Stomach (tissue), 9 donors: ENCODE results near the gene RETREG1. TPM values are rescaled to one million over a fixed set of nuclear protein-coding genes. Genes with fewer than 3 reads are reported as not detected.

Experiments
- DNase-seq, 2 donors: peaks; one replicate each; pipeline versions ENCODE4 v3.0.0 to v3.0.0-alpha.2; 2013 to 2019
- H3K27ac ChIP-seq, 5 donors: fragments of 200-600 bp in 4 of 5; sonication (generic) in 4 of 5; one replicate each; pipeline ENCODE4 v1.5.1; 2013 to 2019; ENCODE audit warnings: mild to moderate bottlenecking in 1 of 5, moderate library complexity in 1 of 5
- H3K27me3 ChIP-seq, 3 donors: fragments of 200-600 bp; sonication (generic); one replicate each; pipeline ENCODE4 v1.5.1; 2017 to 2019; ENCODE audit warnings: mixed run types in 1 of 3
- H3K36me3 ChIP-seq, 4 donors: fragments of 200-600 bp; sonication (generic); 1 replicate in 3 of 4; 2 replicates in 1 of 4; pipeline ENCODE4 v1.5.1; 2016 to 2019
- H3K4me1 ChIP-seq, 4 donors: fragments of 200-600 bp; sonication (generic); one replicate each; pipeline ENCODE4 v1.5.1; 2016 to 2019
- H3K4me3 ChIP-seq, 4 donors: fragments of 200-600 bp; sonication (generic) in 3 of 4; one replicate each; pipeline ENCODE4 v1.5.1; 2016 to 2019; ENCODE audit warnings: mild to moderate bottlenecking in 1 of 4
- H3K9me3 ChIP-seq, 4 donors: fragments of 200-600 bp; sonication (generic); one replicate each; pipeline ENCODE4 v1.5.1; 2016 to 2019
- CTCF ChIP-seq, 7 experiments: fragments of 450-650 bp in 4 of 7; fragments of 200-600 bp in 3 of 7; sonication (generic) in 3 of 7; IDR thresholded peaks; one replicate each; pipeline ENCODE4 v1.5.1; 2016 to 2019; ENCODE audit warnings: antibody characterized with exemption in 7 of 7, control low read depth in 2 of 7, mild to moderate bottlenecking in 1 of 7
- EP300 ChIP-seq: sonication (generic); formaldehyde crosslinking; IDR thresholded peaks from one replicate; pipeline ENCODE4 v1.6.1; 2017; ENCODE audit warnings: antibody characterized with exemption
- POLR2A ChIP-seq, 4 donors: fragments of 450-650 bp; IDR thresholded peaks; one replicate each; pipeline ENCODE4 v1.6.1; 2016; ENCODE audit warnings: antibody characterized with exemption in 4 of 4, control low read depth in 2 of 4, mild to moderate bottlenecking in 1 of 4, moderate library complexity in 1 of 4
- POLR2AphosphoS5 ChIP-seq, 3 donors: sonication (generic); formaldehyde crosslinking; IDR thresholded peaks; one replicate each; pipeline ENCODE4 v1.6.1; 2016; ENCODE audit warnings: antibody characterized with exemption in 3 of 3
- WGBS, 5 donors: extraction: QIAGEN DNeasy Blood & Tissue Kit in 3 of 5; methylation state at CpG; one replicate each; pipeline versions ENCODE4 v1.1.5 to v1.1.7; 2013 to 2018; 5-methylcytosine and 5-hydroxymethylcytosine counted together
- intact Hi-C: fragments of 100-400 bp; cut with DNase I; formaldehyde crosslinking; loops from one replicate; pipeline ENCODE4 v1.15.1; 2023; ENCODE audit warnings: low total_unique reads
- polyA plus RNA-seq, 3 donors: library from polyadenylated mRNA; stranded (reverse); fragments of 200-250 nt; gene quantifications; one replicate each; pipeline ENCODE4 v1.2.3, GENCODE V29; 2013
- total RNA-seq, 5 donors: library from RNA; depleted of rRNA; stranded (reverse); fragments of >200 nt; gene quantifications; one replicate each; pipeline versions ENCODE4 v1.1.0 to v1.2.3, GENCODE V29; 2014 to 2016
- donor health status: healthy with polysubstance abuse.
- donor health status: Bipolar disorder and iron deficiency.
- donor health status: healthy.

The RETREG1 gene
- total and polyA plus RNA-seq, 8 donors: 7.1 to 71.2 (median 23.9) TPM

DNA sequence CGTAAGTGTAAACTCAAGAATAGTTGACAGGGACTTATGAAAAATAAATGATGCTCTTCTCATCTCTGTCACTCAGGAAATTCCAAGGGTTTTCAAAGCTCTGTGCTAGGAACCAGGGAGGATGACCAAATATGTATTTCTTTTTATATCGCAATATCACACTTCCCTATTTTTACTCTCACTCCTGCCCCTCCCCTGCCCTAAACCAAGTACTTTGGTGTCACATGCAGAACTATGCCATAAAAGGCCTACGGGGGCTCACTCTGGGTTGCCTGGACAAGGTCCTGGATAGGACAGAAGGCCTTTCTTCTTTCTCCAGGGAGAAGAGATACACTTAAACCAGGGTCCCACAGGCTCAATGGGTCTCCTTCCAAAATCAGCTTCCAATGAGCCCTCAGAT lies 8.3 kb upstream of the RETREG1 start:
- Histone ChIP-seq H3K4me3 (no peak overlapping the region), H3K27me3 (no peaks in the 10 kb centered on the region), H3K36me3 (no peaks in the 10 kb centered on the region), H3K9me3 (no peaks in the 10 kb centered on the region), H3K27ac (no peak overlapping the region), H3K4me1 (peaks cover 0 to 9% (median 0%) of the 10 kb centered on the region in 4 donors)
- TF ChIP-seq EP300: no peak
- TF ChIP-seq CTCF (IDR thresholded peaks at IDR 0.05): no peak
- TF ChIP-seq POLR2AphosphoS5 (IDR thresholded peaks at IDR 0.05): no peak
- no peak for TF ChIP-seq POLR2A (IDR thresholded peaks at IDR 0.05)
- intact Hi-C loops: no loop called here
- 49 to 67% (median 60%) methylated on average over 3 of the region's 3 CpGs for WGBS, 5 donors
- DNase-seq: no peak

DNA sequence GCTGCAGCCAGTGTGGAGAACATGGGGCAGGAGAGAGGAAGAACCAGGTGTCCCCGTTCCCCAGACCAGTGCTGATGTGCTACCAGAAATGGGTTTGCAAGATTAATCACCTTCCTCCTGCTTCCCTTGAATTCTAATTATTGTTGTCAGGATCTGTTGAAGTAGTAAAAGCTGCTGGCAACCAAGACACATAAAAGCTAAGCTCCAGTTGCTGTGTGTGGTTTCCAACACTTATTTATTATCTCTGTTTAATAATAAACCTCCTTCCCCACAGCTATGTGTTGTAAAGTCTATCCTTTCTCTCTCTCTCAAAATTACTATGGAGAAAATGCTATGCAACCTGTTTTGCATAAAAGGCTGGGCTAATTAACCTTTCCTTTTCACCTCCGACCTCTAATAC lies 2.3 kb upstream of the RETREG1 start:
- no peak for TF ChIP-seq POLR2AphosphoS5 (IDR thresholded peaks at IDR 0.05)
- no peak for TF ChIP-seq CTCF (IDR thresholded peaks at IDR 0.05)
- TF ChIP-seq POLR2A (IDR thresholded peaks at IDR 0.05): no peak
- no peak for TF ChIP-seq EP300
- Histone ChIP-seq H3K9me3 (no peaks in the 10 kb centered on the region), H3K4me1 (peaks cover 10 to 18% (median 16%) of the 10 kb centered on the region in 4 donors), H3K36me3 (no peaks in the 10 kb centered on the region), H3K27ac (no peak overlapping the region), H3K4me3 (no peak overlapping the region), H3K27me3 (no peaks in the 10 kb centered on the region)
- intact Hi-C loops: no loop called here
- 72 to 86% (median 74%) methylated on average over 2 of the region's 2 CpGs for WGBS, 5 donors
- no peak for DNase-seq

DNA sequence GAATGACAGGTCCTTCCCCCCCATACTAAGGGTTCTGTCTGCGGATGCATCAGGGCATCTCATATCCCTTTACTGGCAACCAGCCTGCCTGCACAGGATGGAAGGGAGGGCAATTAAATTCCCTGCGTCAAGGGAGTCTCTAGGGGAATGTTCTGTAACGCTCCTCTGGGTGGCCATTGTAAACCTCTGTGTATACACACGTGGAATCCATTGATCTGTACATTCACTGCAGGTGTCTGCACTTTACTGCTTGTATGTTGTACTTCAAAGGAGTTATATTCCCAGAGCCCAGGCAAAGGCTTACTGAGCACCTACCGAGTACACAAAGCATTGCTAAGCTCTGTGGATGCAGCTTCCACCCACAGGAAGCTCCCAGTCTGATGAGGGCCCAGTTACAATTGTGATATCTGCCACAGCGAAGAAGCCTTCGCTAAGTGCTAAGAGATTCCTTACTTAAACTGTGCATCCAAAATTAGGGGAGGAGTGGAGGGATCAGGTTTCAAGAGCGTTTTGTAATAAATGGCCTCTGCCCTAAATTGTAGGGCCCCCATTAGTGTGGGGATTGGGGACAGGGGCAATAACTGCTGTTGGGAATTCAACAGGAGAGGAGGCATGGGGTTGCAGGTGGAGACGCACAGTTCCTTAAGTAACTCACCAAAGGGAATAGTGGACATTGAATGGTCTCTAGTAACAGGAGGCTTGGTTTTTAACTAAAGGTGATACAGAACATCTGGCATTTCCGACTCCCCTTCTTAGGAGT lies 1.5 kb upstream of the RETREG1 start:
- intact Hi-C loops: no loop called here
- no peaks in the 10 kb centered on the region for H3K36me3 ChIP-seq
- no peak overlapping the region for H3K4me3 ChIP-seq
- TF ChIP-seq POLR2A (IDR thresholded peaks at IDR 0.05) (no peak), POLR2AphosphoS5 (IDR thresholded peaks at IDR 0.05) (no peak), EP300 (no peak), CTCF (IDR thresholded peaks at IDR 0.05) (no peak)
- 79 to 87% (median 82%) methylated on average over 10 of the region's 10 CpGs for WGBS, 5 donors
- H3K9me3 ChIP-seq: no peaks in the 10 kb centered on the region
- H3K27me3 ChIP-seq: no peaks in the 10 kb centered on the region
- peak overlapping the region in 3 of 5 donors; percentile 45 to 80 (median 72) for H3K27ac ChIP-seq
- peak in 1 of 2 donors; percentile 13 for DNase-seq
- H3K4me1 ChIP-seq: peaks cover 10 to 18% (median 16%) of the 10 kb centered on the region in 4 donors

GRCh38 chr5:16617274-16617968 lies 624 bp upstream of the RETREG1 start:
- Histone ChIP-seq H3K9me3 (no peaks in the 10 kb centered on the region), H3K27me3 (no peaks in the 10 kb centered on the region), H3K36me3 (no peaks in the 10 kb centered on the region), H3K4me3 (peak overlapping the region; percentile 77 to 87 (median 82)), H3K4me1 (peaks cover 10 to 18% (median 16%) of the 10 kb centered on the region in 4 donors), H3K27ac (peak overlapping the region; percentile 12 to 80 (median 69))
- WGBS, 5 donors: 27 to 49% (median 36%) methylated on average over 17 to 27 of the region's 27 CpGs
- DNase-seq: peak in 1 of 2 donors; percentile 30
- TF ChIP-seq EP300 (no peak), POLR2AphosphoS5 (IDR thresholded peaks at IDR 0.05) (no peak), CTCF (IDR thresholded peaks at IDR 0.05) (no peak)
- intact Hi-C loops: no loop called here
